HEK293 (cell line): Measurements from ENCODE around the gene DNER.

ENCODE experiments used
- CTCF ChIA-PET: fragments of 350-600 bp; formaldehyde crosslinking; extraction: SDS; loops from one replicate; lab custom pipeline; 2021; ENCODE audit warnings: antibody characterized with exemption; lab: Yijun Ruan, JAX
- POLR2A ChIA-PET: fragments of 300-600 bp; formaldehyde crosslinking; extraction: SDS; loops from one replicate; lab custom pipeline; 2020; ENCODE audit warnings: antibody characterized with exemption, inconsistent platforms; lab: Yijun Ruan, JAX
- H3K27ac ChIP-seq: fragments of 200-500 bp; sonication (Bioruptor generic); 2 replicates; pipeline ENCODE4 v1.5.1; 2014; ENCODE audit warnings: low read depth, low read length, control low read depth, inconsistent platforms; ENCODE audit errors: extremely low read depth
- H3K36me3 ChIP-seq, 2 experiments: fragments of 200-500 bp in 1 of 2; sonication (Bioruptor generic) in 1 of 2; 1 replicate in 1 of 2; 2 replicates in 1 of 2; pipeline ENCODE4 v1.5.1; 2014 to 2017; ENCODE audit warnings: inconsistent platforms in 2 of 2, low read length in 2 of 2; ENCODE audit not compliant: control insufficient read depth in 2 of 2, insufficient read depth in 1 of 2
- H3K4me1 ChIP-seq: fragments of 200-500 bp; sonication (Bioruptor generic); 2 replicates; pipeline ENCODE4 v1.5.1; 2014; ENCODE audit warnings: mild to moderate bottlenecking, low read length, inconsistent platforms; ENCODE audit not compliant: control insufficient read depth, insufficient read depth
- H3K4me3 ChIP-seq: 2 replicates; pipeline ENCODE4 v1.5.1; 2011; ENCODE audit warnings: low read depth, mild to moderate bottlenecking, control low read depth, low read length, moderate library complexity
- H3K9me3 ChIP-seq: fragments of 200-500 bp; sonication (Bioruptor generic); 2 replicates; pipeline ENCODE4 v1.5.1; 2014; ENCODE audit warnings: low read depth, low read length, inconsistent platforms; ENCODE audit not compliant: control insufficient read depth, insufficient read depth
- BCL11A ChIP-seq: fragments of 450-650 bp; formaldehyde crosslinking; IDR thresholded peaks from 2 replicates; pipeline ENCODE4 v1.5.1; 2016; ENCODE audit warnings: low read depth, missing biosample characterization, missing genetic modification characterization
- KLF16 ChIP-seq: fragments of 450-650 bp; formaldehyde crosslinking; IDR thresholded peaks from 2 replicates; pipeline ENCODE4 v1.5.1; 2017; ENCODE audit warnings: missing biosample characterization, missing genetic modification characterization
- KLF8 ChIP-seq: fragments of 450-650 bp; formaldehyde crosslinking; IDR thresholded peaks from 2 replicates; pipeline ENCODE4 v1.5.1; 2016; ENCODE audit warnings: missing biosample characterization, missing genetic modification characterization
- MEIS1 ChIP-seq: sonication (generic); formaldehyde crosslinking; IDR thresholded peaks from 2 replicates; pipeline ENCODE4 v1.8.1; 2022; ENCODE audit warnings: missing genetic modification reagents, mild to moderate bottlenecking, borderline replicate concordance
- SCRT1 ChIP-seq: fragments of 450-650 bp; formaldehyde crosslinking; IDR thresholded peaks from 2 replicates; pipeline ENCODE4 v1.5.1; 2016; ENCODE audit warnings: missing biosample characterization, missing genetic modification characterization, borderline replicate concordance
- ZBTB21 ChIP-seq: fragments of 450-650 bp; formaldehyde crosslinking; IDR thresholded peaks from 2 replicates; pipeline ENCODE4 v1.5.1; 2017; ENCODE audit warnings: missing biosample characterization, missing genetic modification characterization
- ZBTB48 ChIP-seq: fragments of 450-650 bp; formaldehyde crosslinking; IDR thresholded peaks from 2 replicates; pipeline ENCODE4 v1.5.1; 2016; ENCODE audit warnings: missing biosample characterization, missing genetic modification characterization
- ZBTB7A ChIP-seq: fragments of 450-650 bp; formaldehyde crosslinking; IDR thresholded peaks from 2 replicates; pipeline ENCODE4 v1.5.1; 2016; ENCODE audit warnings: low read depth, missing biosample characterization, missing genetic modification characterization
- ZFP41 ChIP-seq: fragments of 450-650 bp; formaldehyde crosslinking; IDR thresholded peaks from 2 replicates; pipeline ENCODE4 v1.5.1; 2016; ENCODE audit warnings: missing biosample characterization, missing genetic modification characterization, borderline replicate concordance
- ZNF10 ChIP-seq: fragments of 450-650 bp; formaldehyde crosslinking; IDR thresholded peaks from 2 replicates; pipeline ENCODE4 v1.5.1; 2017; ENCODE audit warnings: missing biosample characterization, missing genetic modification characterization
- ZNF121 ChIP-seq: fragments of 450-650 bp; formaldehyde crosslinking; IDR thresholded peaks from 2 replicates; pipeline ENCODE4 v1.5.1; 2016; ENCODE audit warnings: missing biosample characterization, missing genetic modification characterization
- ZNF133 ChIP-seq: fragments of 450-650 bp; formaldehyde crosslinking; IDR thresholded peaks from 2 replicates; pipeline ENCODE4 v1.5.1; 2016; ENCODE audit warnings: missing biosample characterization, missing genetic modification characterization
- ZNF175 ChIP-seq: fragments of 450-650 bp; formaldehyde crosslinking; IDR thresholded peaks from 2 replicates; pipeline ENCODE4 v1.5.1; 2016; ENCODE audit warnings: missing biosample characterization, missing genetic modification characterization
- ZNF19 ChIP-seq: fragments of 450-650 bp; formaldehyde crosslinking; IDR thresholded peaks from 2 replicates; pipeline ENCODE4; 2016; ENCODE audit warnings: missing biosample characterization, missing genetic modification characterization, low read depth
- ZNF23 ChIP-seq: fragments of 450-650 bp; formaldehyde crosslinking; IDR thresholded peaks from 2 replicates; pipeline ENCODE4 v1.5.1; 2016; ENCODE audit warnings: missing biosample characterization, missing genetic modification characterization, borderline replicate concordance
- ZNF266 ChIP-seq: fragments of 450-650 bp; formaldehyde crosslinking; IDR thresholded peaks from 2 replicates; pipeline ENCODE4 v1.5.1; 2016; ENCODE audit warnings: missing biosample characterization, missing genetic modification characterization, low read depth
- ZNF404 ChIP-seq: fragments of 450-650 bp; formaldehyde crosslinking; IDR thresholded peaks from 2 replicates; pipeline ENCODE4 v1.5.1; 2017; ENCODE audit warnings: missing biosample characterization, missing genetic modification characterization
- ZNF423 ChIP-seq: fragments of 450-650 bp; formaldehyde crosslinking; IDR thresholded peaks from 2 replicates; pipeline ENCODE4 v1.5.1; 2016; ENCODE audit warnings: missing biosample characterization, missing genetic modification characterization
- ZNF549 ChIP-seq: fragments of 450-650 bp; IDR thresholded peaks from 2 replicates; pipeline ENCODE4 v1.5.1; 2018; ENCODE audit warnings: missing biosample characterization, missing genetic modification characterization, mild to moderate bottlenecking, inconsistent platforms, moderate library complexity
- ZNF621 ChIP-seq: fragments of 450-650 bp; formaldehyde crosslinking; IDR thresholded peaks from 2 replicates; pipeline ENCODE4 v1.5.1; 2017; ENCODE audit warnings: missing biosample characterization, missing genetic modification characterization
- ZNF664 ChIP-seq: fragments of 450-650 bp; formaldehyde crosslinking; IDR thresholded peaks from 2 replicates; pipeline ENCODE4 v1.5.1; 2016; ENCODE audit warnings: missing biosample characterization, missing genetic modification characterization
- ZNF677 ChIP-seq: fragments of 450-650 bp; IDR thresholded peaks from 2 replicates; pipeline ENCODE4 v1.5.0; 2018; ENCODE audit warnings: missing biosample characterization, mild to moderate bottlenecking, missing genetic modification characterization, moderate library complexity
- ZNF76 ChIP-seq: fragments of 450-650 bp; formaldehyde crosslinking; IDR thresholded peaks from 2 replicates; pipeline ENCODE4; 2016; ENCODE audit warnings: low read depth, missing biosample characterization, missing genetic modification characterization, borderline replicate concordance
- ZNF776 ChIP-seq: fragments of 450-650 bp; formaldehyde crosslinking; IDR thresholded peaks from 2 replicates; pipeline ENCODE4 v1.5.0; 2017; ENCODE audit warnings: missing biosample characterization, missing genetic modification characterization, borderline replicate concordance
- ZNF792 ChIP-seq: fragments of 450-650 bp; formaldehyde crosslinking; IDR thresholded peaks from 2 replicates; pipeline ENCODE4 v1.5.1; 2016; ENCODE audit warnings: missing biosample characterization, missing genetic modification characterization
- ZSCAN30 ChIP-seq: fragments of 450-650 bp; IDR thresholded peaks from 2 replicates; pipeline ENCODE4 v1.5.1; 2018; ENCODE audit warnings: missing biosample characterization, mild to moderate bottlenecking, missing genetic modification characterization, moderate library complexity
- TF ChIP-seq, protein P1 (sequence below): fragments of 450-650 bp; IDR thresholded peaks from 2 replicates; pipeline ENCODE4 v1.5.1; 2018; ENCODE audit warnings: missing biosample characterization, missing genetic modification characterization
- TF ChIP-seq, protein P2 (sequence below): fragments of 450-650 bp; formaldehyde crosslinking; IDR thresholded peaks from 2 replicates; pipeline ENCODE4 v1.5.1; 2017; ENCODE audit warnings: missing biosample characterization, missing genetic modification characterization
- TF ChIP-seq, protein P3 (sequence below): fragments of 450-650 bp; formaldehyde crosslinking; IDR thresholded peaks from 2 replicates; pipeline ENCODE4 v1.5.1; 2016; ENCODE audit warnings: missing biosample characterization, missing genetic modification characterization
- TF ChIP-seq, protein P4 (sequence below): fragments of 450-650 bp; formaldehyde crosslinking; IDR thresholded peaks from 2 replicates; pipeline ENCODE4 v1.5.1; 2016; ENCODE audit warnings: missing biosample characterization, missing genetic modification characterization

The DNER gene

DNA sequence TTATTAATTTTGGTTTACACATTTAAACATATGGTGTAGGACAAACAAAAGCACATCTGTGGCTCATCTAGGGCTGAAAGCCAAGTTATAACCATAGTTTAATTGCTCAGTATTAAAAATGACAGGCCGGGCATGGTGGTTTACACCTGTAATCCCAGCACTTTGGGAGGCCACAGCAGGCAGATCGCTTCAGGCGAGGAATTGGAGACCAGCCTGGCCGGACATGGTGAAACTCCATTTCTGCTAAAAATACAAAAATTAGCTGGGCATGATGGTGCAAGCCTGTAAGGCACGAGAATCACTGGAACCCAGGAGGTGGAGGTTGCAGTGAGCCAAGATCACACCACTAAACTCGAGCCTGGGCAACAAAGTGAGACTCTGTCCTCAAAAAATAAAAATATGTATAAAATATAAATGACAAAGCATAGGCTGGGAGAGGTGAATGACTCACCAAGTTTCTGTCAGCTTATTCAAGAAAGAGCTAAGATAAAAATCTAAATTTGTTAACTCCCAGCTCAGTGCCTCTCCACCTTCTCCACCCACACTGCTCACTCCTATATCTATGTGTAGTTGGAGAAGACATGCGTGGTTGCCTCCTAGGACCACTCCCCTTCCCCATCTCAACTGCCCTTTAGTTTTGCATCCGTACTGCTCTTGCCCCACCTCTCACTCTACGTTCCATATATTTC is 364.1 kb downstream of the DNER start:
- no peak for TF ChIP-seq BCL11A (tag by site-specific recombination)
- no peak for TF ChIP-seq ZBTB48 (tag by site-specific recombination)
- no peak for TF ChIP-seq ZBTB7A (tag by site-specific recombination)
- TF ChIP-seq KLF16 (tag by site-specific recombination), result no peak
- no peak for TF ChIP-seq ZNF423 (tag by site-specific recombination)
- TF ChIP-seq ZNF266, result no peak
- TF ChIP-seq ZSCAN30 (tag by site-specific recombination), result no peak
- no peak for TF ChIP-seq ZNF677
- TF ChIP-seq ZNF19, result no peak
- no peak for TF ChIP-seq ZFP41 (tag by site-specific recombination)
- TF ChIP-seq, protein P1, sequence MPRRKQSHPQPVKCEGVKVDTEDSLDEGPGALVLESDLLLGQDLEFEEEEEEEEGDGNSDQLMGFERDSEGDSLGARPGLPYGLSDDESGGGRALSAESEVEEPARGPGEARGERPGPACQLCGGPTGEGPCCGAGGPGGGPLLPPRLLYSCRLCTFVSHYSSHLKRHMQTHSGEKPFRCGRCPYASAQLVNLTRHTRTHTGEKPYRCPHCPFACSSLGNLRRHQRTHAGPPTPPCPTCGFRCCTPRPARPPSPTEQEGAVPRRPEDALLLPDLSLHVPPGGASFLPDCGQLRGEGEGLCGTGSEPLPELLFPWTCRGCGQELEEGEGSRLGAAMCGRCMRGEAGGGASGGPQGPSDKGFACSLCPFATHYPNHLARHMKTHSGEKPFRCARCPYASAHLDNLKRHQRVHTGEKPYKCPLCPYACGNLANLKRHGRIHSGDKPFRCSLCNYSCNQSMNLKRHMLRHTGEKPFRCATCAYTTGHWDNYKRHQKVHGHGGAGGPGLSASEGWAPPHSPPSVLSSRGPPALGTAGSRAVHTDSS (tag by site-specific recombination), result no peak
- CTCF ChIA-PET, result no interaction called here
- H3K27ac ChIP-seq, result no peak overlapping the region

DNA sequence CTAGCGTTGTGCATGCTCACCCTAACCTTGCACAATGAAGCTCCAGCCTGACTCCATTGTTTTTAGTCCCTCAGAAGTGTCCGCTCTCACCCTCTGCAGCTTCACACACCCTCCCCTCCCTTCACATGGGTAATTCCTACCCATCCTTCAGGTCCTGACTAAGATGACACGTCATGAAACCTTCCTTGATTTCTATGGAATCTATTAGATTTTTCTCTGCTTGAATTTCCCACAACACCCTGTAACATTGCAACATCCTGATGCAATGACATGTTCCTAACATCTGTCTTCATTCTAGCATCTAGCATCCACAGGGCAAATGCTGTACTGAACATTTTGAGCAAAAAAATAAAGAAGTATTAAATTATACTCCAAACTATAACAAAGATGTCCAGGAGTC is 366.2 kb downstream of the DNER start:
- Histone ChIP-seq H3K27ac (no peak overlapping the region), H3K4me3 (no peak overlapping the region), H3K36me3 (no peaks in the 10 kb centered on the region), H3K9me3 (no peaks in the 10 kb centered on the region), H3K4me1 (no peaks in the 10 kb centered on the region)
- TF ChIP-seq KLF8 (tag by site-specific recombination), result no peak
- TF ChIP-seq, protein P2, sequence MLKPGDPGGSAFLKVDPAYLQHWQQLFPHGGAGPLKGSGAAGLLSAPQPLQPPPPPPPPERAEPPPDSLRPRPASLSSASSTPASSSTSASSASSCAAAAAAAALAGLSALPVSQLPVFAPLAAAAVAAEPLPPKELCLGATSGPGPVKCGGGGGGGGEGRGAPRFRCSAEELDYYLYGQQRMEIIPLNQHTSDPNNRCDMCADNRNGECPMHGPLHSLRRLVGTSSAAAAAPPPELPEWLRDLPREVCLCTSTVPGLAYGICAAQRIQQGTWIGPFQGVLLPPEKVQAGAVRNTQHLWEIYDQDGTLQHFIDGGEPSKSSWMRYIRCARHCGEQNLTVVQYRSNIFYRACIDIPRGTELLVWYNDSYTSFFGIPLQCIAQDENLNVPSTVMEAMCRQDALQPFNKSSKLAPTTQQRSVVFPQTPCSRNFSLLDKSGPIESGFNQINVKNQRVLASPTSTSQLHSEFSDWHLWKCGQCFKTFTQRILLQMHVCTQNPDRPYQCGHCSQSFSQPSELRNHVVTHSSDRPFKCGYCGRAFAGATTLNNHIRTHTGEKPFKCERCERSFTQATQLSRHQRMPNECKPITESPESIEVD (tag by site-specific recombination), result no peak
- TF ChIP-seq ZNF664 (tag by site-specific recombination), result no peak
- TF ChIP-seq, protein P3, sequence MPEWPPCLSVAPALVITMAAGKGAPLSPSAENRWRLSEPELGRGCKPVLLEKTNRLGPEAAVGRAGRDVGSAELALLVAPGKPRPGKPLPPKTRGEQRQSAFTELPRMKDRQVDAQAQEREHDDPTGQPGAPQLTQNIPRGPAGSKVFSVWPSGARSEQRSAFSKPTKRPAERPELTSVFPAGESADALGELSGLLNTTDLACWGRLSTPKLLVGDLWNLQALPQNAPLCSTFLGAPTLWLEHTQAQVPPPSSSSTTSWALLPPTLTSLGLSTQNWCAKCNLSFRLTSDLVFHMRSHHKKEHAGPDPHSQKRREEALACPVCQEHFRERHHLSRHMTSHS (tag by site-specific recombination), result no peak
- TF ChIP-seq ZNF133, result no peak
- TF ChIP-seq ZNF121 (tag by site-specific recombination), result no peak
- no peak for TF ChIP-seq ZNF549
- TF ChIP-seq ZNF776 (tag by site-specific recombination), result no peak
- TF ChIP-seq ZBTB21 (tag by site-specific recombination), result no peak
- no peak for TF ChIP-seq ZNF10 (tag by site-specific recombination)
- TF ChIP-seq, protein P4, sequence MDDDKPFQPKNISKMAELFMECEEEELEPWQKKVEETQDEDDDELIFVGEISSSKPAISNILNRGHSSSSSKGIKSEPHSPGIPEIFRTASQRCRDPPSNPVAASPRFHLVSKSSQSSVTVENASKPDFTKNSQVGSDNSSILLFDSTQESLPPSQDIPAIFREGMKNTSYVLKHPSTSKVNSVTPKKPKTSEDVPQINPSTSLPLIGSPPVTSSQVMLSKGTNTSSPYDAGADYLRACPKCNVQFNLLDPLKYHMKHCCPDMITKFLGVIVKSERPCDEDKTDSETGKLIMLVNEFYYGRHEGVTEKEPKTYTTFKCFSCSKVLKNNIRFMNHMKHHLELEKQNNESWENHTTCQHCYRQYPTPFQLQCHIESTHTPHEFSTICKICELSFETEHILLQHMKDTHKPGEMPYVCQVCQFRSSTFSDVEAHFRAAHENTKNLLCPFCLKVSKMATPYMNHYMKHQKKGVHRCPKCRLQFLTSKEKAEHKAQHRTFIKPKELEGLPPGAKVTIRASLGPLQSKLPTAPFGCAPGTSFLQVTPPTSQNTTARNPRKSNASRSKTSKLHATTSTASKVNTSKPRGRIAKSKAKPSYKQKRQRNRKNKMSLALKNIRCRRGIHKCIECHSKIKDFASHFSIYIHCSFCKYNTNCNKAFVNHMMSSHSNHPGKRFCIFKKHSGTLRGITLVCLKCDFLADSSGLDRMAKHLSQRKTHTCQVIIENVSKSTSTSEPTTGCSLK (tag by site-specific recombination), result no peak
- no peak for TF ChIP-seq ZNF76 (tag by site-specific recombination)
- no peak for TF ChIP-seq ZNF175
- TF ChIP-seq MEIS1 (CRISPR knock-in tag), result no peak
- no peak for TF ChIP-seq ZNF792 (tag by site-specific recombination)
- no peak for TF ChIP-seq ZNF404 (tag by site-specific recombination)
- TF ChIP-seq ZNF23 (tag by site-specific recombination), result no peak
- TF ChIP-seq SCRT1, result no peak
- no peak for TF ChIP-seq ZNF621
- CTCF ChIA-PET, result no interaction called here
- POLR2A ChIA-PET, result no interaction called here

More for the DNA sequence above, 364.1 kb downstream of the DNER start:
- Histone ChIP-seq H3K36me3 (no peaks in the 10 kb centered on the region), H3K9me3 (no peaks in the 10 kb centered on the region), H3K4me1 (no peaks in the 10 kb centered on the region), H3K4me3 (no peak overlapping the region)
- POLR2A ChIA-PET, result no interaction called here
